Activated CD4-positive, alpha-beta memory T cell treated with anti-CD3 and anti-CD28 coated beads for 36 hours (primary cell): ENCODE measurements around the gene ENAH. TPM values are rescaled to one million over a fixed set of nuclear protein-coding genes. Genes with fewer than 3 reads are reported as not detected.

Experiments used
- CTCF ChIA-PET: fragments of 350-600 bp; sonication (Branson Sonifier 250); formaldehyde crosslinking; loops from one replicate; lab custom pipeline; 2021; ENCODE audit warnings: antibody characterized with exemption, inconsistent platforms; lab: Charles Lee
- POLR2A ChIA-PET: fragments of 350-600 bp; sonication (Branson Sonifier 250); formaldehyde crosslinking; loops from one replicate; lab custom pipeline; 2021; ENCODE audit warnings: antibody characterized with exemption; lab: Charles Lee
- DNase-seq: peaks from one replicate; pipeline ENCODE4 v3.0.0-alpha.2; 2020
- H3K27ac Mint-ChIP-seq: one replicate; pipeline ENCODE4 v1.8.0; 2021; ENCODE audit warnings: mixed read lengths
- H3K27me3 Mint-ChIP-seq: one replicate; pipeline ENCODE4 v1.8.0; 2021; ENCODE audit warnings: mixed read lengths
- H3K36me3 Mint-ChIP-seq: one replicate; pipeline ENCODE4 v1.8.0; 2021; ENCODE audit warnings: mixed read lengths
- H3K4me1 Mint-ChIP-seq: one replicate; pipeline ENCODE4 v1.8.0; 2021; ENCODE audit warnings: low read depth, mixed read lengths
- H3K4me3 Mint-ChIP-seq: one replicate; pipeline ENCODE4 v1.8.0; 2021; ENCODE audit warnings: mild to moderate bottlenecking, mixed read lengths
- H3K9me3 Mint-ChIP-seq: one replicate; pipeline ENCODE4 v1.8.0; 2021; ENCODE audit warnings: mixed read lengths
- intact Hi-C: fragments of 100-400 bp; cut with micrococcal nuclease; formaldehyde crosslinking; loops from one replicate; pipeline ENCODE4 v1.15.1; 2023
- total RNA-seq, 2 experiments: library from RNA; stranded (reverse); gene quantifications; one replicate each; pipeline ENCODE4 v1.2.3, GENCODE V29; 2021

ENAH gene
- total RNA-seq, 2 experiments from 2014 or later, result 0.80 to 0.95 TPM

DNA sequence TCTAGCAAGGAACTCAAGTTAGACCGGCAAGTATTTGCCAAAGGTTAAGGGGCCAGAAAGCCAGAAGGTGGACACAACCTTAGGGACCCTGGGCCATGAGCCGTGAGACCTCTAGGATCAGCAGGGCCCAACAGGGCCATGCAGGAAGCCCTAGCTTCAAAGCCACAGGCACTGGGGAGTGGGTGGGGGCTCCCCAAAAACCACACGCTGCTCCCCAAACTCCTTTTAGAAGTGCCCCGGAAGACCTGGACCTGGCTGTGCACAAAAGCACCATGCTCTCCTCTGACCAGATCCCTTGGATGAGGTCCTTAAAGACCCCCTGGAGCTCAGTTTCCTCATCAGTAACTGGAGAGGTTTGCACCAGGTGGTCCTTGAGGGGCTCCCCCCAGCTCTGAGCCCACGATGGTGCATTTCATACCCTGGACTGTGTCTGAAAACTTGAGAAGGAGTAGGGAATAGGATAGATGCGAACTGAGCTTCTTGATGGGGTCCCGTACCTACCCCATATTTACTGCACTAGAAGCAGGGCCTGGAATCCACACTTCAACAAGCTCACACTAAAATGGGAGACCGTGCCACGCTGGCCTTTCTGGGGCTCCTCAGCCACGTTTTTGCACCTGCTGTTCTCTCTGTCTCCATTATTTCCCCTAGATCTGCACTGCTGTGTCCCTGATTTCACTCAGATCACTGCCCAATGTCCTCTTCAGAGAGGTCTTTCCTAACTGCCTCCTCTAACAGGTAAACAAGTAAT, 184.5 kb downstream of the ENAH start:
- H3K27ac Mint-ChIP-seq, result peak overlapping the region; percentile 99
- no peaks in the 10 kb centered on the region for H3K9me3 Mint-ChIP-seq
- H3K36me3 Mint-ChIP-seq, result no peaks in the 10 kb centered on the region
- intact Hi-C loops, result loop anchor here (5.0 to 10.0 kb wide), 2 partner anchors 529 to 936 kb away; partner anchors contain the start of genes PARP1 and SDE2
- ChIA-PET POLR2A (interaction anchor here (0.5 to 4.4 kb wide), 9 partner anchors 14 to 594 kb away, joined by 3 to 42 read pairs (median 7); partner anchors contain the start of genes H3-3A, LBR, PYCR2 and SDE2), CTCF (interaction anchor here (0.7 to 2.1 kb wide), 9 partner anchors 9 to 518 kb away, joined by 3 to 13 read pairs (median 3); partner anchors contain the start of genes LBR and SRP9)
- DNase-seq, result peak; percentile 64
- peak overlapping the region; percentile 92 for H3K4me3 Mint-ChIP-seq
- H3K27me3 Mint-ChIP-seq, result no peaks in the 10 kb centered on the region
- H3K4me1 Mint-ChIP-seq, result peaks cover 29% of the 10 kb centered on the region

- H3K9me3 Mint-ChIP-seq, result no peaks in the 10 kb centered on the region
- H3K27ac Mint-ChIP-seq, result peak overlapping the region; percentile 99
- no peaks in the 10 kb centered on the region for H3K27me3 Mint-ChIP-seq
- H3K36me3 Mint-ChIP-seq, result no peaks in the 10 kb centered on the region
- intact Hi-C loops, result loop anchor here (1.0 to 10.0 kb wide), 8 partner anchors 13 to 937 kb away; partner anchors contain the start of genes ACBD3, H3-3A, LBR and PARP1
- CTCF ChIA-PET, result interaction anchor here (0.7 to 2.1 kb wide), 10 partner anchors 10 to 520 kb away, joined by 3 to 13 read pairs (median 3); partner anchors contain the start of genes LBR and SRP9
- POLR2A ChIA-PET, result interaction anchor here (1.0 to 4.4 kb wide), 8 partner anchors 13 to 595 kb away, joined by 5 to 42 read pairs (median 11); partner anchors contain the start of genes H3-3A, LBR, PYCR2 and SDE2
- peak overlapping the region; percentile 92 for H3K4me3 Mint-ChIP-seq
- peak; percentile 91 for DNase-seq
- H3K4me1 Mint-ChIP-seq, result peaks cover 26% of the 10 kb centered on the region
Observed at GRCh38 chr1:225467193-225468020, 185.5 kb downstream of the ENAH start.

DNA sequence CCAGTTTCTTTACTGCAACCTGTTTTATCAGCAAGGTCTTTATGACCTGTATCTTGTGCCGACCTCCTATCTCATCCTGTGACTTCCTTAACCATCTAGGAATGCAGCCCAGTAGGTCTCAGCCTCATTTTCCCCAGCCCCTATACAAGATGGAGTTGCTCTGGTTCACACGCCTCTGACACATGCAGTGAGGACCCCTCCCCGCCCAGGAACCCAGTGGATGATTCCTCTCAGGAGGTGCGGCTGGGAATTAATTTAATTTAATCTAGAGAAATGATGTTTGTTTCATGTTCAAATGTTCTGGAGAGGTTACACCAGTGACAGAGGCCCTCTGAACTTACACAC, 186.1 kb downstream of the ENAH start:
- Mint-ChIP-seq H3K27ac (peak overlapping the region; percentile 99), H3K4me3 (peak overlapping the region; percentile 92), H3K9me3 (no peaks in the 10 kb centered on the region), H3K4me1 (peaks cover 26% of the 10 kb centered on the region), H3K36me3 (no peaks in the 10 kb centered on the region), H3K27me3 (no peaks in the 10 kb centered on the region)
- ChIA-PET POLR2A (interaction anchor here (1.2 to 4.4 kb wide), 6 partner anchors 12 to 533 kb away, joined by 5 to 42 read pairs (median 16); partner anchors contain the start of genes LBR, SDE2, SRP9 and TMEM63A), CTCF (interaction anchor here (0.9 to 2.1 kb wide), 3 partner anchors 12 to 361 kb away, joined by 3 to 6 read pairs (median 3); no protein-coding TSS in a partner anchor)
- no peak for DNase-seq
- intact Hi-C loops, result loop anchor here (1.0 to 10.0 kb wide), 8 partner anchors 13 to 938 kb away; partner anchors contain the start of genes ACBD3, H3-3A, LBR and PARP1

DNA sequence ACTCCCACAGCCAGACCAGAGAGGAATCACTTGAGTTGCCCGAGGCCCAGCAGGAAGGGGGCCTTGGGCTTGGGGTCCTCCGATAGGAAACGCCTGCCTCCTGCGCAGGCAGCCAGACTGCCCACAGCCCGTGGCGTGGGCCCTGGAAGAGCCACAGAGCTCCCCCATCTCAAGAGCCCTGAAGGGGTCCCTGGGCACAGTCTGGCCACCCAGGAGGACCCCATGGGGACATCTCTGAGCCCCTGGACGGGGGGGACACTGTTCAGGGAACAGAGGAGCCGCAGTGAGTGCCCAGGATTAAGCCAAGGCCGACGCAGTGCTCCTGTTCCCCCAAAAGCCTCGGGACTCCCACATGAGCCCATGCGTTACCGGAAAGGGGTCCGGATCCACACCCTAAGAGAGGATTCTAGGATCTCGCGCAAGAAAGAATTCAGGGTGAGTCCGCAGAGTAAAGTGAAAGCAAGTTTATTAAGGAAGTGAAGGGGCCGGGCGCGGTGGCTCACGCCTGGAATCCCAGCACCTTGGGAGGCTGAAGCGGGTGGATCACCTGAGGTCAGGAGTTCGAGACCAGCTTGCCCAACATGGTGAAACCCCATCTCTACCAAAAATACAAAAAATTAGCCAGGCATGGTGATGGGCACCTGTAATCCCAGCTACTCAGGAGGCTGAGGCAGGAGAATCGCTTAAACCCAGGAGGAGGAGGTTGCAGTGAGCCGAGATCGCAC, 187.0 kb downstream of the ENAH start:
- CTCF ChIA-PET, result interaction anchor here (2.2 kb wide), 1 partner anchor 9 kb away, joined by 11 read pairs; no protein-coding TSS in a partner anchor
- intact Hi-C loops, result loop anchor here (2.0 to 10.0 kb wide), 4 partner anchors 531 to 939 kb away; partner anchors contain the start of genes ACBD3, H3-3A, PARP1 and SDE2
- H3K9me3 Mint-ChIP-seq, result no peaks in the 10 kb centered on the region

DNA sequence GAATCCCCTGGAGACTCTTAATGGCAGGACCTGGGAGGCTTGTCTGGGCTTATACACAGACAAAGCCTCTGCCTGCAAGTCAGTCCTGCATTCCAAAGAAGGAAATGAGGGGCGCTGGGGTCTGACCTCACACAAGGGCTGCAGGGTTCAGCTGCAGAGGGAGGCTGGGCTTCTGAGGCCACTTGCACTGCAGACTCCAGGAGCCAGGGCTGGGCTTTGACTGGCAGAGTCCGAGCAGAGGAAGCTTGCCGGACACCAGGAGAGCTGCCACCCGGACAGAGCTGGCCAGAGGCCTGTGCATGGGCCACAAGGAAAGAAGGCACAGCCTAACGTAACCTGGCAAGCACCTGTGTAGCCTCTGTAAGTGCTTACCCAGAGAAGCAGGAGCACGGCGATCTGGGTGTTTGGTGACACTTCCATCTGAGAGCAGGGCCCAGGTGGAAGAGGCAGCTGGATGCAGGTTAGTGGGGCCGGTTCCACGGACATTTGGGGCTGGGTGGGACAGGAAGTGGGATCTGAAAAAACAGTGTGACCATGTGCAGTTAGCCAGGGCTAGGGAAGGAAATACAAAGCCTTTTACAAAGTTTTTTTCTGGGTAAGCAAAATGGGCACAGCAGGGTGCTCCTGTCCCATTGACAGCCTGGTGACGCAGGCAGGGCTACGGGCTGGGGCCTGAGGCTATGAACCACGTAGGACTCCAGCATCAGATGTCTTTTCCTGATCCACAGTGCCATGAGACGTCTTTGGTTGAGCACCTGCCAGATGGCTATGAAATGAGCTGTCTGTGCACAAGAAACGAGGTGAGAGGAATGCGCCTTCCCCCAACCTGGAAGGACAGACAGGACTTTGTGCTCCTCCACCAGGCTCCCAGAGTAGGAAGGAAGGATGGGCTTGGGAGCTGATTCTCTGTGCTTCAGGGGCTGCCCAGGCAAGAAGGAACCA, 187.8 kb downstream of the ENAH start:
- ChIA-PET CTCF (interaction anchor here (2.2 kb wide), 1 partner anchor 10 kb away, joined by 11 read pairs; no protein-coding TSS in a partner anchor), POLR2A (interaction anchor here (1.2 kb wide), 1 partner anchor 313 kb away, joined by 3 read pairs; the partner anchor contains the start of gene SRP9)
- no peak for DNase-seq
- intact Hi-C loops, result loop anchor here (5.0 to 10.0 kb wide), 2 partner anchors 532 to 940 kb away; partner anchors contain the start of genes PARP1 and SDE2
- H3K9me3 Mint-ChIP-seq, result no peaks in the 10 kb centered on the region
- no peak overlapping the region for H3K4me3 Mint-ChIP-seq
- H3K36me3 Mint-ChIP-seq, result no peaks in the 10 kb centered on the region
- no peaks in the 10 kb centered on the region for H3K27me3 Mint-ChIP-seq
- peaks cover 40% of the 10 kb centered on the region for H3K4me1 Mint-ChIP-seq
- peak overlapping the region; percentile 74 for H3K27ac Mint-ChIP-seq

More for the DNA sequence above, 187.0 kb downstream of the ENAH start:
- POLR2A ChIA-PET, result interaction anchor here (1.2 to 3.8 kb wide), 2 partner anchors 38 to 312 kb away, joined by 3 to 26 read pairs; partner anchors contain the start of genes LBR and SRP9
- H3K27ac Mint-ChIP-seq, result peak overlapping the region; percentile 99
- H3K36me3 Mint-ChIP-seq, result no peaks in the 10 kb centered on the region
- no peaks in the 10 kb centered on the region for H3K27me3 Mint-ChIP-seq
- H3K4me1 Mint-ChIP-seq, result peaks cover 33% of the 10 kb centered on the region
- peak overlapping the region; percentile 2 for H3K4me3 Mint-ChIP-seq
- no peak for DNase-seq

DNA sequence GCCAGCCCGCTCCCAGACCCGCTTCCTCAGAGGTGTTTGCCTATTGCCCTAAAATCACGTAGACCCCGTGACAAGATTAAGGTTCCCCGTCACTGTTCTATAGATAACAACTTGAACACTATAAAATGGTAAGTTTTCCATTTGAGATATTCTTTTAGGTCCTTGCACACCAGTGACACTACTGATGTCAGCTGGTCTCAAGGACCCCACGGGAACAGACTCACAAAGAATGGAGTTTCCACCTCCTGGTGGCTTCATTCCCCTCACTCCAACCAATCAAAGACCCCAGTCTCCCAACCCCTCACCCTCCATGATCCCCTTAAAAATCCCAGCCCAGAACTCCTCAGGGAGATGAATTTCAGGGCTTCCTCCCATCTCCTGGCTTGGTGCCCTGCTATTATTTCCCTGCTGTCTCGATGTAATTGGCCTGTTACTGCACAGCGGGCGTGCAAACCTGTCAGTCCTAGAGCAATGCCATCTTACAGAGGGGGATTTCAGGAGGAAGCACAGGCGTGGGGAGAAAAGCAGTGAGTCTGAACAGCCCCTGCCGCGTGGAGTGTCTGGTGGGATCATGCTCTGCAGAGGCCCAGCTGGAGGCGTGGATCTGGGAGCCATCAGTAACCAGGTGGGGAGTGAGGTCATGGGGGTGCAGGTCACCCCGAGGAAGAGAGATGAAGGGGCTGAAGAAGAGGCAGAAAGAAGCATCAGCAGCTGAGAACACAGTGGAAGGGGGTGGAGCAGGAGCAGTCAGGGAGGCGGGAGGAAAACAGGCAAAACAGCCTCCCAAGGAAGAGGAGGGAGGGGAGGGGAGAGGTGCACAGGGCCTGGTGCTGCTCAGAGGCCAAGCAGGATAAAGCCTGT, 190.0 kb downstream of the ENAH start:
- H3K36me3 Mint-ChIP-seq, result no peaks in the 10 kb centered on the region
- H3K9me3 Mint-ChIP-seq, result no peaks in the 10 kb centered on the region
- no peak overlapping the region for H3K27ac Mint-ChIP-seq
- peaks cover 44% of the 10 kb centered on the region for H3K4me1 Mint-ChIP-seq
- no peak overlapping the region for H3K4me3 Mint-ChIP-seq
- CTCF ChIA-PET, result no interaction called here
- POLR2A ChIA-PET, result interaction anchor here (2.6 kb wide), 1 partner anchor 18 kb away, joined by 12 read pairs; no protein-coding TSS in a partner anchor
- H3K27me3 Mint-ChIP-seq, result no peaks in the 10 kb centered on the region
- DNase-seq, result no peak
- intact Hi-C loops, result loop anchor here (10.0 kb wide), 1 partner anchor 942 kb away; the partner anchor contains the start of gene PARP1

DNA sequence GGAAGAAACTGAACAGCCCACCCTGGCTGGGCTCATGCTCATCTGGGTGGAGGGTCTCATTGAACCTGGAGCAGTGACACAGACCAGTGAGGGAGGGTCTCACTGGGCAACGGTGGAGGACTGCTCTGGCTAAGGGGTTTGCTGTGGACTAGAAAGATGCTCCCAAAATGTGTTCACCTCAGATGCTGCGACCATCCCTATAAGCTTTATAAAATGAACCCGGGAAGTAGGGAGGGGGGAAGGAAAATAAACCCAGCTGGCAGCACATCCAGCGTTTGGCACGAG, 190.6 kb downstream of the ENAH start:
- no peaks in the 10 kb centered on the region for H3K27me3 Mint-ChIP-seq

DNA sequence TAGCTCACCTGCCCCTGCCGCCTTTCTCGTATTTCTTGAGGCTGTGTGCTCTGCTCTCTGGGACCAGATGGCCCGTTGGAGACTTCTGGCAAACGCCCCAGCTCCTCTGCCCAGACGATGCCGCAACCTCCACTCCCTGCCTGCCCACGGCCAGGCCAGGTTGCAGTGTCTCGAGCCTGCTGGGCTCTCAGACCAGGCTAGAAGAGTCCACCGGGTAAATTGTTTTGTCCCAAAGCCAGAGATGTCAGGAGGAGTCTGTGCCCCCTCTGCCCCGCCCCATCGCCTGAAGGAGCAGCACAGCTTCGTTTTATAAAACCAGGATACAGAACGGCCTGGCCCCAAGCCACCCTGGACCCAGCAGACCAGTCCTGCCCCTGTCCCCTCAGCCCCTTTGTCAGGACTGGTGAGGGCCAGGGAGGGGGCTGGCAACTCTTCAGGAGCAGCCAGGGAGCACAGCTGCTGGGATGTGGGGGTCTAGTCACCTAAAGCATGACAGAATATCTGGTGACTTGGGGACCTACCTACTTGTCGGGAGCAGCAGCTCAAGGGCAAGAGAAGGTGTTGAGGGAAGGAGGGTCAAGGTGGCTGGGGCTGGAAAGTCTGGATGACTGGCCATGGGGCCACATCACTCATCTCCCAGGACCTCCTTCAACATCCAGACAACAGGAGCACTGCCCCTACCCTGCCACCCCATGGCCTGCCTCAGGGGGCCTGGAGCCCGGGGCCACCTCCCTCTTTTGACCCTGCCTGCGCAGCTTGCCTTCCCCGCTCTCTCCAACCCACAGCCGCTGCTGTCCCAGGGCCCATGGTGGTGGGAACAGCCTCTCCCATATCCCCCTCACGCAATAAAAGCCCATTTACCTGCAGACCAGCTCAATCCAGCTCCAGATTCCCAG, 191.1 kb downstream of the ENAH start:
- ChIA-PET POLR2A (interaction anchor here (1.1 to 2.6 kb wide), 3 partner anchors 17 to 462 kb away, joined by 3 to 12 read pairs (median 4); partner anchors contain the start of genes LBR and PYCR2), CTCF (interaction anchor here (1.2 to 2.4 kb wide), 2 partner anchors 13 to 17 kb away, joined by 4 to 12 read pairs; no protein-coding TSS in a partner anchor)
- no peaks in the 10 kb centered on the region for H3K9me3 Mint-ChIP-seq
- H3K27me3 Mint-ChIP-seq, result no peaks in the 10 kb centered on the region
- H3K36me3 Mint-ChIP-seq, result no peaks in the 10 kb centered on the region
- no peak for DNase-seq
- peaks cover 42% of the 10 kb centered on the region for H3K4me1 Mint-ChIP-seq
- intact Hi-C loops, result loop anchor here (10.0 kb wide), 1 partner anchor 943 kb away; the partner anchor contains the start of gene PARP1
- H3K27ac Mint-ChIP-seq, result no peak overlapping the region
- no peak overlapping the region for H3K4me3 Mint-ChIP-seq

More for the DNA sequence above, 190.6 kb downstream of the ENAH start:
- ChIA-PET POLR2A (interaction anchor here (2.6 kb wide), 1 partner anchor 17 kb away, joined by 12 read pairs; no protein-coding TSS in a partner anchor), CTCF (no interaction called here)
- H3K27ac Mint-ChIP-seq, result no peak overlapping the region
- H3K4me3 Mint-ChIP-seq, result no peak overlapping the region
- H3K36me3 Mint-ChIP-seq, result no peaks in the 10 kb centered on the region
- intact Hi-C loops, result loop anchor here (10.0 kb wide), 1 partner anchor 942 kb away; the partner anchor contains the start of gene PARP1
- H3K4me1 Mint-ChIP-seq, result peaks cover 44% of the 10 kb centered on the region
- DNase-seq, result no peak
- H3K9me3 Mint-ChIP-seq, result no peaks in the 10 kb centered on the region
